Stomach (tissue), 9 donors: ENCODE data around the gene CKAP5. TPM values are rescaled to one million over a fixed set of nuclear protein-coding genes. Genes with fewer than 3 reads are reported as not detected.

Experiments used
- DNase-seq, 2 donors: peaks; one replicate each; pipeline versions ENCODE4 v3.0.0 to v3.0.0-alpha.2; 2013 to 2019
- H3K27ac ChIP-seq, 5 donors: fragments of 200-600 bp in 4 of 5; sonication (generic) in 4 of 5; one replicate each; pipeline ENCODE4 v1.5.1; 2013 to 2019; ENCODE audit warnings: mild to moderate bottlenecking in 1 of 5, moderate library complexity in 1 of 5
- H3K27me3 ChIP-seq, 3 donors: fragments of 200-600 bp; sonication (generic); one replicate each; pipeline ENCODE4 v1.5.1; 2017 to 2019; ENCODE audit warnings: mixed run types in 1 of 3
- H3K36me3 ChIP-seq, 4 donors: fragments of 200-600 bp; sonication (generic); 1 replicate in 3 of 4; 2 replicates in 1 of 4; pipeline ENCODE4 v1.5.1; 2016 to 2019
- H3K4me1 ChIP-seq, 4 donors: fragments of 200-600 bp; sonication (generic); one replicate each; pipeline ENCODE4 v1.5.1; 2016 to 2019
- H3K4me3 ChIP-seq, 4 donors: fragments of 200-600 bp; sonication (generic) in 3 of 4; one replicate each; pipeline ENCODE4 v1.5.1; 2016 to 2019; ENCODE audit warnings: mild to moderate bottlenecking in 1 of 4
- H3K9me3 ChIP-seq, 4 donors: fragments of 200-600 bp; sonication (generic); one replicate each; pipeline ENCODE4 v1.5.1; 2016 to 2019
- EP300 ChIP-seq: sonication (generic); formaldehyde crosslinking; IDR thresholded peaks from one replicate; pipeline ENCODE4 v1.6.1; 2017; ENCODE audit warnings: antibody characterized with exemption
- POLR2A ChIP-seq, 4 donors: fragments of 450-650 bp; IDR thresholded peaks; one replicate each; pipeline ENCODE4 v1.6.1; 2016; ENCODE audit warnings: antibody characterized with exemption in 4 of 4, control low read depth in 2 of 4, mild to moderate bottlenecking in 1 of 4, moderate library complexity in 1 of 4
- POLR2AphosphoS5 ChIP-seq, 3 donors: sonication (generic); formaldehyde crosslinking; IDR thresholded peaks; one replicate each; pipeline ENCODE4 v1.6.1; 2016; ENCODE audit warnings: antibody characterized with exemption in 3 of 3
- WGBS, 5 donors: extraction: QIAGEN DNeasy Blood & Tissue Kit in 3 of 5; methylation state at CpG; one replicate each; pipeline versions ENCODE4 v1.1.5 to v1.1.7; 2013 to 2018; 5-methylcytosine and 5-hydroxymethylcytosine counted together
- intact Hi-C: fragments of 100-400 bp; cut with DNase I; formaldehyde crosslinking; loops from one replicate; pipeline ENCODE4 v1.15.1; 2023; ENCODE audit warnings: low total_unique reads
- polyA plus RNA-seq, 3 donors: library from polyadenylated mRNA; stranded (reverse); fragments of 200-250 nt; gene quantifications; one replicate each; pipeline ENCODE4 v1.2.3, GENCODE V29; 2013
- total RNA-seq, 5 donors: library from RNA; depleted of rRNA; stranded (reverse); fragments of >200 nt; gene quantifications; one replicate each; pipeline versions ENCODE4 v1.1.0 to v1.2.3, GENCODE V29; 2014 to 2016
- TF ChIP-seq, protein P1 (sequence below), 7 experiments: fragments of 450-650 bp in 4 of 7; fragments of 200-600 bp in 3 of 7; sonication (generic) in 3 of 7; IDR thresholded peaks; one replicate each; pipeline ENCODE4 v1.5.1; 2016 to 2019; ENCODE audit warnings: antibody characterized with exemption in 7 of 7, control low read depth in 2 of 7, mild to moderate bottlenecking in 1 of 7
- donor health status: healthy with polysubstance abuse.
- donor health status: Bipolar disorder and iron deficiency.
- donor health status: healthy.

The CKAP5 gene
- total and polyA plus RNA-seq, 8 donors: 7.3 to 327 (median 45.8) TPM

GRCh38 chr11:46856605-46857343, 10.7 kb upstream of the CKAP5 start:
- H3K27me3 ChIP-seq: no peaks in the 10 kb centered on the region
- no peak for DNase-seq
- intact Hi-C loops: no loop called here
- H3K4me1 ChIP-seq: peaks cover 0 to 11% (median 0%) of the 10 kb centered on the region in 4 donors
- H3K27ac ChIP-seq: peak overlapping the region in 1 of 5 donors; percentile 33
- 64 to 73% (median 70%) methylated on average over 5 of the region's 5 CpGs for WGBS, 5 donors
- H3K36me3 ChIP-seq: peaks cover 5 to 40% (median 22%) of the 10 kb centered on the region in 4 donors
- H3K4me3 ChIP-seq: no peak overlapping the region
- TF ChIP-seq EP300 (no peak), POLR2A (IDR thresholded peaks at IDR 0.05) (no peak), POLR2AphosphoS5 (IDR thresholded peaks at IDR 0.05) (no peak)
- TF ChIP-seq, protein P1, sequence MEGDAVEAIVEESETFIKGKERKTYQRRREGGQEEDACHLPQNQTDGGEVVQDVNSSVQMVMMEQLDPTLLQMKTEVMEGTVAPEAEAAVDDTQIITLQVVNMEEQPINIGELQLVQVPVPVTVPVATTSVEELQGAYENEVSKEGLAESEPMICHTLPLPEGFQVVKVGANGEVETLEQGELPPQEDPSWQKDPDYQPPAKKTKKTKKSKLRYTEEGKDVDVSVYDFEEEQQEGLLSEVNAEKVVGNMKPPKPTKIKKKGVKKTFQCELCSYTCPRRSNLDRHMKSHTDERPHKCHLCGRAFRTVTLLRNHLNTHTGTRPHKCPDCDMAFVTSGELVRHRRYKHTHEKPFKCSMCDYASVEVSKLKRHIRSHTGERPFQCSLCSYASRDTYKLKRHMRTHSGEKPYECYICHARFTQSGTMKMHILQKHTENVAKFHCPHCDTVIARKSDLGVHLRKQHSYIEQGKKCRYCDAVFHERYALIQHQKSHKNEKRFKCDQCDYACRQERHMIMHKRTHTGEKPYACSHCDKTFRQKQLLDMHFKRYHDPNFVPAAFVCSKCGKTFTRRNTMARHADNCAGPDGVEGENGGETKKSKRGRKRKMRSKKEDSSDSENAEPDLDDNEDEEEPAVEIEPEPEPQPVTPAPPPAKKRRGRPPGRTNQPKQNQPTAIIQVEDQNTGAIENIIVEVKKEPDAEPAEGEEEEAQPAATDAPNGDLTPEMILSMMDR (IDR thresholded peaks at IDR 0.05): no peak
- no peaks in the 10 kb centered on the region for H3K9me3 ChIP-seq

DNA sequence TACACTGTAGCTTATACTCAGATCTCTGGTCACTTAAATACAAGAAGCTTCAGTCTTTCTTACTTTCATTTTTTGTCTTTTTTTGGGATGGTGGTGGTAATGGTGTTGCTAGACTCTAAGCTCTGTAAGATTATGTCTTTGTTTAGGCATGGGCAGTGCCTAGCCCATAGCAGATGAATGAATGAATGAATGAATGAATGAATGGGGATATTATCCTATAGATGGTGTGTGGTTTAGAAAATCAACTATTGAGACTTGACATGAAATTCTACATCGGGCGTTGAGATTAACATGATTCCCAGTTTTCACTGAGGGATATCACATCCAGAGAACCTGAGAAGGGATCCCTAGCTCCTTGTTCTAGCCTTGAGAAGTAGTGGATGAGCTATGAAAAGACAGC, 9.8 kb upstream of the CKAP5 start:
- H3K4me3 ChIP-seq: no peak overlapping the region
- H3K4me1 ChIP-seq: peaks cover 0 to 13% (median 0%) of the 10 kb centered on the region in 4 donors
- peaks cover 0 to under 1% (median under 1%) of the 10 kb centered on the region in 4 donors for H3K9me3 ChIP-seq
- peaks cover 5 to 40% (median 21%) of the 10 kb centered on the region in 4 donors for H3K36me3 ChIP-seq
- intact Hi-C loops: no loop called here
- no peak overlapping the region for H3K27ac ChIP-seq
- no peak for DNase-seq
- 94 to 98% (median 97%) methylated on average over 2 of the region's 2 CpGs for WGBS, 5 donors
- no peaks in the 10 kb centered on the region for H3K27me3 ChIP-seq
- TF ChIP-seq EP300 (no peak), POLR2A (IDR thresholded peaks at IDR 0.05) (no peak), POLR2AphosphoS5 (IDR thresholded peaks at IDR 0.05) (no peak)
- TF ChIP-seq, protein P1 (IDR thresholded peaks at IDR 0.05): no peak

- no peak for DNase-seq
- WGBS, 5 donors: 82 to 91% (median 89%) methylated on average over 3 of the region's 3 CpGs
- intact Hi-C loops: no loop called here
- no peak overlapping the region for H3K4me3 ChIP-seq
- peaks cover 0 to 6% (median 2%) of the 10 kb centered on the region in 4 donors for H3K9me3 ChIP-seq
- peaks cover 0 to 15% (median 0%) of the 10 kb centered on the region in 4 donors for H3K4me1 ChIP-seq
- H3K27me3 ChIP-seq: no peaks in the 10 kb centered on the region
- H3K27ac ChIP-seq: no peak overlapping the region
- H3K36me3 ChIP-seq: peaks cover 5 to 40% (median 18%) of the 10 kb centered on the region in 4 donors
- no peak for TF ChIP-seq POLR2A (IDR thresholded peaks at IDR 0.05)
- TF ChIP-seq EP300: no peak
- TF ChIP-seq POLR2AphosphoS5 (IDR thresholded peaks at IDR 0.05): no peak
- TF ChIP-seq, protein P1 (IDR thresholded peaks at IDR 0.05): no peak
Observed at GRCh38 chr11:46855167-46855566, 9.1 kb upstream of the CKAP5 start.

GRCh38 chr11:46850829-46851380, 4.8 kb upstream of the CKAP5 start:
- intact Hi-C loops: no loop called here
- TF ChIP-seq, protein P1 (IDR thresholded peaks at IDR 0.05): no peak
- TF ChIP-seq EP300 (no peak), POLR2A (IDR thresholded peaks at IDR 0.05) (no peak), POLR2AphosphoS5 (IDR thresholded peaks at IDR 0.05) (no peak)

More at GRCh38 chr11:46850829-46851380, 4.8 kb upstream of the CKAP5 start:
- Histone ChIP-seq H3K36me3 (peaks cover 0 to 7% (median 0%) of the 10 kb centered on the region in 4 donors), H3K4me3 (no peak overlapping the region), H3K27me3 (no peaks in the 10 kb centered on the region), H3K4me1 (peaks cover 0 to 7% (median 2%) of the 10 kb centered on the region in 4 donors), H3K9me3 (peaks cover 0 to 6% (median 2%) of the 10 kb centered on the region in 4 donors), H3K27ac (no peak overlapping the region)
- DNase-seq: peak in 1 of 2 donors; percentile 12
- 41 to 48% (median 46%) methylated on average over 10 of the region's 10 CpGs for WGBS, 5 donors
